Left ventricle myocardium superior (tissue), 1 donor: ENCODE data around the gene SGO2. TPM values are rescaled to one million over a fixed set of nuclear protein-coding genes. Genes with fewer than 3 reads are reported as not detected.
"Not testable (repeated sequence)": the region's sequence is repeated elsewhere in the genome, so short reads cannot be mapped to it uniquely, and the experiment has no call there.

Experiments
- ATAC-seq: fragments of 200-7000 bp; cut with Tn5 transposase; one replicate; pipeline ENCODE4 v1.9.1; 2020; ENCODE audit warnings: mild to moderate bottlenecking, moderate library complexity
- DNase-seq: peaks from one replicate; pipeline ENCODE4 v3.0.0-alpha.2; 2020
- intact Hi-C: fragments of 100-400 bp; cut with micrococcal nuclease; formaldehyde crosslinking; loops from one replicate; pipeline ENCODE4 v1.11.0; 2022
- total RNA-seq: library from RNA; stranded (reverse); fragmentation: NEBNext Ultra II Directional; extraction: Animal tissue kit (Norgen Biotek cat#: 25700); gene quantifications from one replicate; pipeline ENCODE4 v1.2.1, GENCODE V29; 2021
- donor health status: DM: no; HTN: yes; CAD: no; lungs with severe emphysema.

The SGO2 gene
- total RNA-seq, 1 donor from 2014 or later, result 0.87 TPM

DNA sequence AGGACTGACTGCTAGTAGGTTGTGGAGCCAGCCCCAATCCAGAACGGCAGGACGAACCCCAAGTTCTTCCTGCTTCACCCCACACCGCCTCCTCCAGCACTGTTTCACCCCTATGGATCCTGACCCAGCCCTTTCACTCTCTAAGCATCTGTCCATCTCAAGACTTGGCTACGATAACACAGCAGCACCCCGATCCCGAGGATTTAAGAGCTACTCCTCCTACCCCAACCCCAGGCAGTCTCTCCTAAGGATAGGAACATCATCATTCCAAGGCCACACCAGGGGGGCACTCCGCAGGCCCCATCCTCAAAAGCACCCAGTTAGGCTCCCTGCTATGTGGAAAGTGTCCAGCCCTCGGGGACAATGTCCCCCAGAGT lies 16.8 kb upstream of the SGO2 start:
- DNase-seq, result peak; percentile 29
- ATAC-seq, result peak; percentile 11
- intact Hi-C loops, result no loop called here

DNA sequence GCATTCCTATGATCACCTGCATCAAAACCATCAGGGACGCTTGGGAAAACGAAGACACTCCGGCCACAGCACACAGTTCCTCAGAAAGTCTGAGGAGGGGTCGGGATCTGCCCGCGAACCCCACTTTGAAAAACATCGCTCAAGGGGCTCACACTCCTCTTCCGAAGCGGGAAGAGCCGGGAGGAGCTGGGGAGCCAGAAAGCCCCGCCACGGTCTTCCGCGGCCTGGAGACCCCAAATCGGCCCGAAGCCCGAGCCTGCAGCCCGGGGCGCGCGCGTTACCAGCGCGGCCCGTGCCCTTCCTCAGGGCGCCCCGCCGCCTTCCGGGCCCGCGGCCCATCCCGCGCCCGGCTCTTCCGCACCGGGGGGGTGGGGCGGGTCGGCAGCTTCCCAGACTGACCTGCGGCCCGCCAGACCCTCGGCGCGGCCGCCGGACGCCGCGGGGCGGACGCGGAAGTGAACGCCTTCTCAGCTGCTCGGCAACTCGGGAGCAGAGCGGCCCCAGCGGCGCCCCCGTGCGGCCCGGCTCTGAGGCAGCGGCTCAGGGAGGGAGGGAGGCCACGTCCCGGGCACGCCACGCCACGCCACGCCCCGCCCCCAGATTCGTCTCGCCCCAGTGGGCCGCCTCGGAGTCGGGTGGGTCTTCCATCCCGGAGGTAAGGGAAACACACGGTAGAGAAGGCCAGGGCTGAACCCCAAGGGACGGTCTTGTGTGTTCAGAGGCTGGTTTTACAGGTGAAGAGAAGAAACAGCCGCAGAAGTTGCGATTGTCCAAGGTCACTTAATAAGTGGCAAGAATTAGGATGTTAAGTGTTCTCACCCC lies 16.2 kb upstream of the SGO2 start, which contains the start of gene KCTD18:
TSS of gene KCTD18 (minus strand) at position 457 of the 822 bp plus-strand sequence. CDS start 3,052 bp downstream, outside the sequence.
- ATAC-seq, result peak; percentile 99
- intact Hi-C loops, result no loop called here
- DNase-seq, result peak; percentile 97

DNA sequence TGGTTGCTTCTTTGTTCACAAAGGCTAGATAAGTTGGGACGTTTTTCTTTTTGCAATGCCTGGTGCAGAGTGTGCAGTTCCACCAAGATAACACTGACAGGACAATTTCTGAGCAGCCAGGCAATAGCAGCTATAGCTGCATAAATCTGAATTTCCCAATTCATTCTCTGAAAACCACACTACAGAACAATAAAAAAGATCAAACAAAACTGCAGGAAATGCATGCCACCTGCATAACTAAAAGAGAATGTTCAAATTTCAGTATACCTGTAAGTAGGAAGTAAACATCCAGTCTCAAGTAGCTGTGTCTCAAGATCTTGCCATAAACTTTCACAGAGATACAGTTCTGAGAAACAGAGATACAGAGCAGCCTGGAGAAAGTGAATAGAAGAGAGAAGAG lies 10.9 kb upstream of the SGO2 start:
- no peak for ATAC-seq
- no peak for DNase-seq
- intact Hi-C loops, result no loop called here

DNA sequence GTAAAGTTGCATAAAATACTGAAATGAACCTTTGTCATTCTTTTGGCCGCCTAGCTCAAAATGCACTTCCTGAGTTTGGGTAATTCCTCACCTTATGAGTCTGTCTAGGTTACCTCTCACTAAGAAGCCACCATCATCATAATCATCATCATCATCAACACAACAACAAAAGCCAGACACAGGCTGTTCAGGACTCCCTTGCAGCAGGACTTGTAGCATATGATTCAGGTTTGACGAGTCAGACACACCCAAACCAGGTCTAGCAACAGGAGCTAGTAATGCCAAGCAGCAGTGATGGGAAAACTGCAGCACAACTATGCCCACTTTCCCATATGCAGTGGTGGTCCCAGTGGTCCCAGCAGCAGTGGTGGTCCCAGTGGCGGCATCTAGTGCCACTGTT lies 2.8 kb upstream of the SGO2 start:
- intact Hi-C loops, result no loop called here
- DNase-seq (no peak), ATAC-seq (no peak)

DNA sequence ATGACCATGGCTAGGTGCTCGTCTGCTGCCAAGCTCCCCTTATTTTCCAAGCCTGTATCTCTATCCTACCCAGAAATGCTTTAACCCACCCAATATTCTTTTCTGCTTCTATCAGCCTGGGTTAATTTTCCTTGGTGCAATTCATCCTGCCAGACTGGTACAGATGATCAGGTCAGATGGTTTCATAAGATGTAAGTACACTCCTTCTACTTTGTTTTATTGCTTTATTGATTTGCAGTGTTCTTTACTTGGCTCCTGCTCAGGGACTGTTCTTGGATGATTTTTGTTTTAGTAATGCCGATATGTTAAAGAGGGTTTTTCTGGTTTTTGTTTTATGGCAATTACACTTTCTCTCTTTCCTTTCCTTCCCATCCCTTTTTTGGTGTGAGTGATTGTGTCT lies 2.4 kb upstream of the SGO2 start:
- ATAC-seq (no peak), DNase-seq (no peak)
- intact Hi-C loops, result no loop called here

DNA sequence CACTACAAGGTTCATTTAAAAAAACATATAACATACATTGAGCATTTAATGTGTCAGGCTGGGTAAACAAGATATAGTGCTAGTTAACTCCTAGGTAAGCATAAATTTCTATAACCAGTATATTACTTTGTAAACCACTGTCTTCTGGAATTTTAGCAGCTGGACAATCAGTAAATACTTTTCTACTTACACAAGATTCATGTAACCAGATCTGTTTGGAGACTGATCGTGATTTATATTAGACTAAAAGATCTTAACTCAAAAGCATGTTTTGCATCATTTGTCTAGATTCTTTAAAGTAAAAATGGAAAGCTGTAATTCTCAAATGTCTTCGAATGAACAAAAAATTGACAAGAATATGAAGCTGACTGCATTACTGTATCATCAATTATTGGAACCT lies 941 bp upstream of the SGO2 start:
- no peak for ATAC-seq

DNA sequence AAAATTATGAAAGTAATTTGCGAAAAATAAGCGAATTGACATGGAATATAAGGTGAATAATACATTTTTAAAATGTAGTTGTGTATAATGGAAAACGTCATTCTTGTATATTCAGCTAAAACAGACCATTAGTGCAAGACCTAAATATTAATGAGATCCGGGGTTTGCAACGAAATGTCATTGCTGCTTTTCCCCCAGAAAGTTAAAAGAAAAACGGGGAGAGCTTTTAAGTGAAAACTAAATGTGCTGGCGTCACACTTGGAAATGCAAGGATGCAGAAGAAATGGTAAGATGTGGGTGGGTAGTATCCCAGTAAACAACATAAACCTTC lies 491 bp upstream of the SGO2 start:
- intact Hi-C loops, result no loop called here
- DNase-seq (no peak), ATAC-seq (no peak)

More for the DNA sequence above, 941 bp upstream of the SGO2 start:
- intact Hi-C loops, result no loop called here
- DNase-seq, result no peak

DNA sequence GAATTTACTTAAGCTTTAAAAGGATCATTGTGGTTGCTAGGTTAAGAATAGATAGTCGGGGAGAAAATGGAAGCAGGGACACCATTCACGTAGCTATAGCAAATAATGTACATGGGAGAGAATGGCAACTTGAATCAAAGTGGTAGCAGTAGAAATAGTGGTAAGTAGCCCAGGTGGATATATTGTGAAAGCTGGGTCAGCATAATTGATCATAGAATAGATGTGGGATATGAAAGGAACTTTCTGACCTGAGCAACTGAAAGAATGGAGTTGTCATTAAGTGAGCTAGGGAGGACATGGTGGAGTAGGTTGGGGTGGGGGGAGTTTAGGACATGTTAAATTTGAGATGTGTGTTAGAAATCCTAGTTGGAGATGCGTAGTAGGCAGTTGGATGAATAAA lies 2.2 kb downstream of the SGO2 start:
- DNase-seq (no peak), ATAC-seq (no peak)
- intact Hi-C loops, result no loop called here

DNA sequence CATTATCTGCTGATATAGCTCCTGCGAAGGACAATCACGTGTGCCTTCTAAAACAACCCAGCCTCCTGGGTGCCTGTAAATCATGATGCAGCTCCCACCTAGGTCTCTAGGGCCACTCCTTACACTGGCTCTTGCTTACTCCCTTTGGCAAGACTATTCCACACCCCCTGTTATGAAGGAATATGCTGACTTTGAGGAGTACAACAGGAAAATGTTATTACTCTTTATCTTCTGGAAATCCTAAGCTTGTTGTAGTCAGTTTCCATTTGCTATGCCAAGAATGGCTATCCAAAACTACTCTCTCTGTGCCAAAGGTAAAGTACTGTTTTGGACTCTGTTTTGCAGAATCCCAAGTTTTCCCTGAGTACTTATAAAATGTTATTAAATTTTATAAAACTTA lies 7.7 kb downstream of the SGO2 start:
- no peak for DNase-seq
- intact Hi-C loops, result no loop called here
- no peak for ATAC-seq

DNA sequence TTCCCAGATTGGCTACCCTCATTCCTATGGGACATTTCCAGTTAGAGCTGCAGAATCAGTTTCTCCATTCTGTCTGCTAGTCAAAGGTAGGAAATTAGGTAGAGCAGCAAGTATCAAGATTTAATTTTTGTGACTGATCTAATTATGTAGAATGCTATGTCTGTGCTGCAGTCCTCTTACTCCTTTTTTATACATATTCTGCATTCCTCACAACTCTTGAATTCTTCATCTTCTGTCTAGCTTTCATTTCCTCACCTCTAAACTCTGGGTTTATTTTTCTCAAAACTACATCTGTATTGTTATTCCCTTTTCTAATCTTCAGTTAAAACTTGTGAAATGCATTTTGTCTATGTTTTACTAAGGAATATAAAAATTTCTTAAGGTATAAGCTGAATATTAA lies 8.6 kb downstream of the SGO2 start:
- intact Hi-C loops, result no loop called here
- no peak for ATAC-seq
- DNase-seq, result no peak

DNA sequence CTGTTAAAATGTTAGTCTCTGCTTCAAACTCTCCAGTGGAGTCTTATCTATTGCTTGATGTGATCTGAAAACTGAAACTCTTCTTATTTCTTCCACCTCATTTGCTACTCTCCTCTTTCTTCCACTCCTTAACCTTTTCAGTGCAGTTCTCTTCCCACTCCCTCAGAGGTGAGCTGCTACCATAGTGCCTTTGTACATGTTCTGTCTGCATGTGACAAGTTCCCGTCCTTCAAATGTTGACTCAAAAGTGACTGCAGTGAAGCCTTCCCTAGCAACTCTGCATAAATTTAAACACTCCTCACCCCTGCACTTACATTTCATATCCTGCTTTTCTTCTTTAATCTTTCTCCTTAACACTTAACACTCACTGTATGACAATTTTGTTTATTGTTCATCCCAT lies 12.1 kb downstream of the SGO2 start:
- no peak for DNase-seq
- intact Hi-C loops, result no loop called here
- ATAC-seq, result no peak

DNA sequence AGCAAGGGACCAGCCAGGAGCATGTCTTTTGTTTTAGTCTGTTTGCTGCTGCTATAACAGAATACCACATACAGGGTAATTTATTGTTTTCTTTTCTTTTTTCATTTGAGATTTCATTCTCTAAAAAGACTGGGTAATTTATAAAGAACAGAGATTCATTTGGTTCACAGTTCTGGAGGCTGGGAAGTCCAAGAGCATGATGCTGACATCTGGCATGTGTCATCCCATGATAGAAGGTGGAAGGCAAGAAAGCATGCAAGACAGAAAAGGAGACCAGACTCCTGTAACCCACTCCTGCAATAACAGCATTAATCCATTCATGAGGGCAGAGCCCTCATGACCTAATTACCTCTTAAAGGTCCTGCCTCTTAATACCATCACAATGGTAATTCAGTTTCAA lies 14.8 kb downstream of the SGO2 start:
- DNase-seq (no peak), ATAC-seq (no peak)
- intact Hi-C loops, result no loop called here

DNA sequence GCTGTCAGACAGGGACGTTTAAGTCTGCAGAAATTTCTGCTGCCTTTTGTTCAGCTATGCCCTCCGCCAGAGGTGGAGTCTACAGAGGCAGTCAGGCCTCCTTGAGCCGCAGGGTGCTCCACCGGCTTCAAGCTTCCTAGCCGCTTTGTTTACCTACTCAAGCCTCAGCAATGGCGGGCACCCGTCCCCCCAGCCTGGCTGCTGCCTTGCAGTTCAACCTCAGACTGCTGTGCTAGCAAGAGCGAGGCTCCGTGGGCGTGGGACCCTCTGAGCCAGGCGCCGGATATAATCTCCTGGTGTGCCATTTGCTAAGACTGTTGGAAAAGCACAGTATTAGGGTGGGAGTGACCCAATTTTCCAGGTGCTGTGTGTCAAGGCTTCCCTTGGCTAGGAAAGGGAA lies 40.6 kb downstream of the SGO2 start:
- peak; percentile 25 for DNase-seq
- intact Hi-C loops, ATAC-seq: not testable (repeated sequence)

DNA sequence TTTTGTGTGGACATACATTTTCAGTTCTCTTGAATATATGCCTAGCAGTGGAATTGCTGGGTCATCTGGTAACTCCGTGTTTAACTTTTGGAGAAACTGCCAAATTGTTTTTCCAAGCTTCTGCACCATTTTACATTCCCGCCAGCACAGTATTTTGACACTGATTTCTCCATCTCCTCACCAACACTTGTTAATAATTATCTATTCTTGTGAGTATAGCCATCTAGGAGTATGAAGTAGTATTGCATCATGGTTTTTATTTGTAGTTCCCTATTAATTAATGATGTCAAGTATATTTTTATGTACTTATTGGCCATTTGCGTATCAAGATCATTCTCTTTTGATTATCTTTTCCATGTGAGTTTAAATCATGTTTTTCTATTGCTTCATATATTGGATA lies 41.9 kb downstream of the SGO2 start:
- ATAC-seq (no peak), DNase-seq (no peak)
- intact Hi-C loops, result no loop called here

DNA sequence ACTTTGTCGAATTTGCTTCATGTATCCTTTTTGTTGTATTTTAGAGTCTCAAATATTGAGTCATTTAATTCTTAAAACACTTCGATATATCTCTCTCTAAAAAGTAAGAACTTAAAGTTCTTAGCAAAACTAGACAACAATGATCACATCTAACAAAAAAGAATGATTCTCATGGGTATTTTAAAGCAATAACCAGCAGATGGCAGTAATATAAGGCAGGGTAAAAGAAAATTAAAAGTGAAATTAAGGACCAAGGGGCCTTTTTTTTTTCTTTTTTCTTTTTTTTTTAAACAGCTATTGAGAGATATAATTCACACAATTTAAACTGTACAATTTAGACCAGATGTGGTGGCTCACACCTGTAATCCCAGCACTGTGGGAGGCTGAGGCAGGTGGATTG lies 50.0 kb downstream of the SGO2 start:
- DNase-seq (no peak), ATAC-seq (no peak)
- intact Hi-C loops, result no loop called here

DNA sequence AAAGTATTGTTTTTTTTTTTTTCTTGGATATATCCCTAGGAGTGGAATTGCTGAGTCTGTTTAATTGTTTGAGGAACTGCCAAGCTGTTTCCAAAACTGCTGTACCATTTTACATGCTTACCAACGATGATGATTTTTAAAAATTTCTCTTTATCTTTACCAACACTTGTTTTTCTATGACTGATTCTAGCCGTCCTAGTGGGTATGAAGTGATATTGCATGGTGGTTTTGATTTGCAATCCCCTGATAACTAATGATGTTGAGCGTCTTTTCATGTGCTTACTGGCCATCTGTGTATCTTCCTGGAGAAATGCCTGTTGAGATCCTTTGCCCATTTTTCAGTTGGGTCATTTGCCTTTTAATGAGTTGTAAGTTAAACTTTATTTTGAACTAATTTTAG lies 51.0 kb downstream of the SGO2 start:
- intact Hi-C loops, result no loop called here

DNA sequence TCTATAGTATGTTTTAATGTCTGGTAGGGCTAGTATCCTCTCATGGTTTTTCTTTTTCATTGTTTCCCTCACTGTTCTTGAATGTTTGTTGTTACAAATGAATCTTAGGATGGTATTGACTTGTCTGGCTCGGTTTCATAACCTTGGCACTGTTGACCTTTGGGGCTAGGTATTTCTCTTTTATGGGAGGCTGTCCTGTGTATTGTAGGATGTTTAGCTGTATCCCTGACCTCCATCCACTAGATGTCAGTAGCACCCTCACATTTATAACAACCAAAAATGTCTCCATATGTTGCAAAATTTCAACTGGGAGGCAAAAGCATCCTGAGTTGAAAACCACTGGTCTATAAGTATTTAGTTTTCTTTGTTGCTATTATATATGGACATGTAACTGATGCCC lies 52.8 kb downstream of the SGO2 start:
- DNase-seq (no peak), ATAC-seq (no peak)
- intact Hi-C loops, result no loop called here

More for the DNA sequence above, 51.0 kb downstream of the SGO2 start:
- DNase-seq, result no peak
- no peak for ATAC-seq

DNA sequence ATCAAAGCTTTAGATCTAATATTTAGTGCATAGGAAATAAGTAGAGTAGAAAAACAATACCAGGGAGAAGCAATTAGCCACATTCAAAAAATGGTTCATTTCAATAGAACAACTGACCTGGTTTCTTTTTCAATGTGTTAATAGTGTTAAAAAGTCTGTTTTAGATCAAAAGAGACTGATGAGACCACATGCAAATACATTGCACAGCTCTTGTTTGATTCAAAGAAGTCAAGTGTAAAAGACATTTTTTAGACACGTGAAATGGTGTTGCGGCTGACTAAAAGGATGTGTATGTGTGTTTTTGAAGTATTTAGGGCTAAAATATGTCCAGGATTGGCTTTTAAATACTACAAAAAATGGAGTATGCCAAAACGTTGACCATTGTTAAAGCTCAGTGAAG lies 58.6 kb downstream of the SGO2 start:
- no peak for ATAC-seq
- DNase-seq, result no peak
- intact Hi-C loops, result no loop called here

DNA sequence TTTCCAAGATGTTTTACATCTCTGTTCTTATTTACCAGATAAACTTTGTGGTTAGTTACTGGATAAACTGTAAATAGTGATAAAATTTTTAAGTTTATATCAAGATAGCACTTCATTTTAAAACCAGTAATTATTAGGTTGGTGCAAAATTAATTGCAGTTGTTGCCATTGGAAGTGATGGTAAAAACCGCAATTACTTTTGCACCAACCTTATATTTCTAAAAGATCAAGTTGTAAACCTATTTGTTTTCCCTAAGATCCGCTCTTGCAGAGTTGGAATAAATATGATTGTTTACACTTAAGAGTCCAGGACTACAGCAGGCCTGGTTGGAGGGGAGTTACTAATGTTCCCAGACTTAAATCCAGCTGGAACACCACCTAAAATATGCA lies 59.3 kb downstream of the SGO2 start:
- intact Hi-C loops, result no loop called here
- ATAC-seq, result no peak
- DNase-seq, result no peak

DNA sequence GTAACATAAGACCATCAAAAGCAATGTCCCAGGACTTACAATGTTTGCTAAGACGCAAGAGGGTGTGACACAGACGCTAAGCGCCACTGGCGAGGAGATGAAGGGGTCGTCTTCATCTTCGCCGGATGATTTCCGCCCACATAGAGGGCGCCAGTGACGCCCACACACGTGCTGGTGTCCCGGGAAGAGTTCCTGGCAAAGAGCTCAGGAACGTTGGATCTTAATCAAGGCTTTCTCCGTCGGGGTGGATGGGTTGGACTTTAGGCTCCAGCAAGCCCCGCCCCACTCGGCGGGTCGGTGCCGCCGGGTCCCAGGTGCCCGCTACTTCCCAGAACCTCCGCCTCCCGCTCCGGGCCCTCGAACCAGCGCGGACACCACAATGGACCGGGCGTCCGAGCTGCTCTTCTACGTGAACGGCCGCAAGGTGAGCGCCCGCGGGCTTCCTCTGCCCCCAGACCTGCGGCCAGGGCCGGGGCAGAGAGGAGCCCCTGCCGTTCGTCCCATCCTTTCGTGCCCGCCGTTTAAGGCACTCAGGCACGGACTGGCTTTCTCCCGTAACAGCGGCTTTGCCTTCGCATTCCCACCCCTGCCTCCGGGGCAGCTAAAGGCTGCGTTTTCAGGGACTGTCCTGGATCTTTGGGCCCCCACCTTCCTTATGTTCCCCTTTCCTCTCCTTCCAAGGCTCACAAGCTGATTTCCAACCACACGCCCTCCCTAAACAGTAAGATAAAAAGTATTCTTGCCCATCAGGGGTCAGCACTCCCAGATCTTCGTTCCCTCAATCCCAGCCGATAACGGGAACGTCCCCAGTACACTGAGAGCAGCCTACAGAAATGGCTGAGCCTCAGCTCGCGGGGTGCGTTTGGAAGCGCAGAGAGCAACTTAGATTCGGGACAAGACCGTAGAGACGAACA lies 60.0 kb downstream of the SGO2 start, which contains the start of gene AOX1:
TSS of gene AOX1 (plus strand) at position 285 of the 914 bp plus-strand sequence. CDS start at position 380, 95 bp downstream.
- intact Hi-C loops, result no loop called here
- peak; percentile 86 for ATAC-seq
- DNase-seq, result peak; percentile 74

DNA sequence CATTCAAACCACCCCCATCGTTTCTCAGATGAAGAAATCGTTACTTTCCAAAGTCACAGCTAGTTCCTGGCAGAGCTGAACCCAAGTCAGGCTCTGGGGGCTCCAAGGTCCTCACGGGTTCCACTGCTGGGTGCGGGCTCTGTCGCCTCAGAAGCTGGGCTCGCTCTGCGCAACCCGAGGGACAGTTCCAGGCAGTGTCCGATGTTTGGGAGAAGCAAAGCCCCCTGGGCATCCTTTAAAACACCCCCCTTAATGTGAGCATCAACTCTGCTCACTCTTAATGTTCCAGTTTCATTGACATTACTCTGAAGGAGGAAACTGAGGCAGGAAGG lies 60.6 kb downstream of the SGO2 start:
- intact Hi-C loops, result no loop called here
- ATAC-seq (no peak), DNase-seq (no peak)
